HG03280 (cell line): ENCODE data around the gene UBE2O.

ENCODE experiments used
- ATAC-seq: cut with Tn5 transposase; IDR thresholded peaks from one replicate; pipeline ENCODE4 v1.9.1; 2021; ENCODE audit warnings: mild to moderate bottlenecking, moderate library complexity; ENCODE audit not compliant: unreplicated experiment

Gene UBE2O

GRCh38 chr17:76397687-76398522 is 55.0 kb downstream of the UBE2O start:
- no peak for ATAC-seq

GRCh38 chr17:76397184-76397583 is 55.8 kb downstream of the UBE2O start:
- no peak for ATAC-seq

GRCh38 chr17:76395980-76396379 is 57.0 kb downstream of the UBE2O start:
- no peak for ATAC-seq

- ATAC-seq: no peak
Observed at GRCh38 chr17:76394166-76394565, 58.8 kb downstream of the UBE2O start.

GRCh38 chr17:76391200-76391715 is 61.7 kb downstream of the UBE2O start:
- no peak for ATAC-seq

GRCh38 chr17:76390003-76390421 is 62.9 kb downstream of the UBE2O start:
- ATAC-seq: no peak

- ATAC-seq: no peak
Observed at GRCh38 chr17:76388966-76389888, 63.7 kb downstream of the UBE2O start.

GRCh38 chr17:76386966-76387765 is 65.8 kb downstream of the UBE2O start:
- no peak for ATAC-seq

- ATAC-seq: no peak
Observed at GRCh38 chr17:76385892-76386786, 66.8 kb downstream of the UBE2O start.

- no peak for ATAC-seq
Observed at GRCh38 chr17:76384987-76385891, 67.7 kb downstream of the UBE2O start.

- ATAC-seq: peak; percentile 67
Observed at GRCh38 chr17:76384222-76384986, 68.5 kb downstream of the UBE2O start, which contains the start of gene SPHK1. Gene SPHK1 (plus strand): TSS chr17:76384609. CDS start chr17:76385645, 1,036 bp downstream.

- peak; percentile 18 for ATAC-seq
Observed at GRCh38 chr17:76383546-76384221, 69.3 kb downstream of the UBE2O start.

- peak; percentile 18 for ATAC-seq
Observed at GRCh38 chr17:76382803-76383545, 70.0 kb downstream of the UBE2O start.

- no peak for ATAC-seq
Observed at GRCh38 chr17:76382351-76382802, 70.6 kb downstream of the UBE2O start.

GRCh38 chr17:76381633-76382350 is 71.2 kb downstream of the UBE2O start:
- ATAC-seq: no peak
